ENCODE results near the gene ULK4. TPM values are rescaled to one million over a fixed set of nuclear protein-coding genes. Genes with fewer than 3 reads are reported as not detected.

ULK4 gene
- total and polyA plus RNA-seq, 2 of the 4 experiments (the other 2 are of a cell fraction) = 2.7 to 5.0 TPM

DNA sequence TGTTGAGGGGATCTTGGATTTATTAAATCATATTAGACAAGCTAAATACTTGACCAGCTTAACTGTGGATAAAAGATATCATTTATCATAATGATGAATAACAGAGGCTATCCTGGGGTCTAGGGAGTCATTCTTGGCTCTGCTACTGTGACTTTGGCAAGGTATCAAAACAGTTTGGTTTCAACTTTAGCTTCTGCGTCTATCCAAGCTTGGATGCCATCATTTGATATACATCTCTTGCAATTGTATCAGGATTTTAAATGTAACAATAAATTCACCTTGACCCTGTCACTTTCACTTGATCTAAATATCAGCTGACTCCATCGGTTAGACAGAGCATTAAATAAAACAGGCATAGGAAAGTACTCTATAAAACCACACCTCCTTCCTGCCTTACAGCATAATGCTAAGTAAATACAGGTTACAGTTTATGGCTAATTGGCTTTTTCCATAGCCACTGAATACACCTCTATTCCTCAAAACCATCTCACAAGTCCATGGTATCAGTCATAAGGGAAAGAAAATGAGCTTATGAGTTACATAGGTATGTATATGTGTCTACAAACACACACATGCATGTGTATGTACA lies 499.7 kb downstream of the ULK4 start:
- no peaks in the 10 kb centered on the region for H3K27me3 ChIP-seq (ENCODE audit: control insufficient read depth, insufficient read depth, low read length)
- no peaks in the 10 kb centered on the region for H3K4me1 ChIP-seq (ENCODE audit: control insufficient read depth, insufficient read depth, low read length)
- ATAC-seq (ENCODE audit: low read depth) = no peak
- no peaks in the 10 kb centered on the region for H3K79me1 ChIP-seq (ENCODE audit: low read depth in 1 of 2, low read length in 2 of 2)
- TF ChIP-seq CHD1 (IDR thresholded peaks at IDR 0.05; ENCODE audit: low read depth, low read length) (no peak), CTCF (conservative IDR thresholded peaks at IDR 0.05; ENCODE audit: low read depth, low read length) (no peak), MAFK (IDR thresholded peaks at IDR 0.05; ENCODE audit: low read depth, low read length) (no peak), MAZ (IDR thresholded peaks at IDR 0.05; ENCODE audit: borderline replicate concordance, low read depth, low read length) (no peak), SMC3 (IDR thresholded peaks at IDR 0.05; ENCODE audit: low read depth, low read length) (no peak), BHLHE40 (IDR thresholded peaks at IDR 0.05; ENCODE audit: low read depth, low read length) (no peak), CEBPB (IDR thresholded peaks at IDR 0.05; ENCODE audit: low read depth, low read length) (no peak)
- WGBS, 2 experiments (ENCODE audit: extremely low coverage in 2 of 2, insufficient read length in 1 of 2) = no CpG with 5 or more reads among the region's 2 CpGs
- no peak overlapping the region for H3K23ac ChIP-seq (ENCODE audit: low read depth, low read length)
- H4K20me1 ChIP-seq (ENCODE audit: insufficient read depth, low read length) = no peaks in the 10 kb centered on the region
- in situ Hi-C loops (cut with MboI; ENCODE audit: low sequenced_read_pairs) (no loop called here), intact Hi-C loops (cut with micrococcal nuclease) (no loop called here), dilution Hi-C loops (cut with HindIII; ENCODE audit: low sequenced_read_pairs, unreplicated experiment) (no loop called here)
- no peaks in the 10 kb centered on the region for H3K36me3 ChIP-seq (ENCODE audit: control insufficient read depth, insufficient read depth, low read length)
- no peak overlapping the region for H2BK120ac ChIP-seq (ENCODE audit: low read depth, low read length)
- H2BK20ac ChIP-seq (ENCODE audit: low read depth, low read length) = no peak overlapping the region
- H3K9ac ChIP-seq (ENCODE audit: low read depth, low read length) = no peak overlapping the region
- no peak overlapping the region for H3K14ac ChIP-seq (replicated peaks; ENCODE audit: low read depth, low read length)
- POLR2A ChIA-PET (ENCODE audit: unreplicated experiment) = no interaction called here
- no peaks in the 10 kb centered on the region for H3K9me3 ChIP-seq (ENCODE audit: control insufficient read depth, insufficient read depth, low read length)
- no peaks in the 10 kb centered on the region for H3K9me1 ChIP-seq (ENCODE audit: insufficient read depth, low read length)
- no peak overlapping the region for H4K5ac ChIP-seq (ENCODE audit: low read depth, low read length)
- no peak overlapping the region for H3K27ac ChIP-seq (ENCODE audit: insufficient read depth, low read length)
- H2AK9ac ChIP-seq (replicated peaks; ENCODE audit: low read depth, low read length, poor library complexity) = no peak overlapping the region
- no peak overlapping the region for H3K4ac ChIP-seq (ENCODE audit: low read depth, low read length)
- H3K4me2 ChIP-seq (ENCODE audit: low read depth, low read length) = no peak overlapping the region
- H3K4me3 ChIP-seq (ENCODE audit: insufficient read depth, low read depth, low read length) = no peak overlapping the region
- H3K56ac ChIP-seq (ENCODE audit: extremely low read depth, insufficient read depth, low read length) = no peak overlapping the region
- CTCF ChIA-PET = interaction anchor here (0.6 kb wide), 1 partner anchor 680 kb away, joined by 3 read pairs; no protein-coding TSS in a partner anchor
- H4K91ac ChIP-seq (ENCODE audit: insufficient read depth, low read depth, low read length) = no peak overlapping the region
- H2AFZ ChIP-seq (replicated peaks; ENCODE audit: low read length, poor library complexity) = no peak overlapping the region
- no peak overlapping the region for H2BK5ac ChIP-seq (ENCODE audit: low read depth, low read length, poor library complexity, severe bottlenecking)
- BruUV-seq (replicated peaks) = no TSS peak
- no peak overlapping the region for H2BK15ac ChIP-seq (ENCODE audit: low read depth, low read length)
- no peak overlapping the region for H3K18ac ChIP-seq (ENCODE audit: low read depth, low read length)
- H2AK5ac ChIP-seq (ENCODE audit: low read depth, low read length) = no peak overlapping the region
- no peak overlapping the region for H4K8ac ChIP-seq (ENCODE audit: low read depth in 2 of 2, low read length in 2 of 2)
- no peak for DNase-seq
